ENCODE measurements around the gene ZGRF1.

The ZGRF1 gene

DNA sequence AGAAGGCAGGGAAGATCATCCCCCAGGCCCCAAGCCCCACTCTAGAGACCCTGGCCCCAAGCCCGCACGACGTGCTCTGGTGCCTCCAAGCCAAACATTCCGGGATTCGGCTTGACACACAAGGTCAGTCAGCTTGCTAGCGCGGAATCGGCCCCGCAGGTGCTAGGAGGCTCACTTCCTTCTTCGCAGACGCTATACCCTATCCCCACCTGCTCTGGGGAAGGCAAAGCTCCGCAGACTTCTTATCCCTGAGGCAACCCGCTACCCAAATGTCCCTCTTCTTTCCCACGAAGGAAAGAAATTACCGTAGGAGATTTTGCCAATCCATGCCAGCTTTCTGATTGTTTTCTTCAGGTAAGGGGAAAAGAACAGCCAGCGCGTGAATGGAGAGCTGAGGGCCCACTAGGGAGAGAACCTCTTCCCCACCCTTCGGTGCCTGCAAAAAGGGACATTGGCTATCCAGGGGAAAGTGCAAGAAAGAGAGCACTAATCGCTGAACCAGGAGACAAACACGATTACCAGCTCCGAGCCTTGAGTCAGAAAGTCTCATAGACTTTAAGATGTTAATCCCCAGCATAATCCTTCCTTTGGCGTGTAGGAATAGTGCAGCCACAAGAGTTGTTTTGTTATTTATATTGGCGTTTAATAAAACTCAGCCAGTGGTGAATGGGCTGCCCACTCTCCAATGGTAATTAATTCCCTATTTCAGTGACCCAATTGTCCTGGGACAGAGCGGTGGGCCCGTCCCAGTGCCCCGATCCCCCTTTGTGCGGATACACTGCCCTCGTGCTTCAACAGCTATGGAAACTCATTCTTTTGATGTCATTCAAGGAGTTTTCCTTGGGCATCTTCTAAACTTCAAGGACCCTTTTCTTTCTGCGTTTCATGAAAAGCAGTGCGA lies 115.3 kb downstream of the ZGRF1 start:
- H3K27me3 ChIP-seq (ENCODE audit: control insufficient read depth, low read length) = peaks cover 62% of the 10 kb centered on the region

DNA sequence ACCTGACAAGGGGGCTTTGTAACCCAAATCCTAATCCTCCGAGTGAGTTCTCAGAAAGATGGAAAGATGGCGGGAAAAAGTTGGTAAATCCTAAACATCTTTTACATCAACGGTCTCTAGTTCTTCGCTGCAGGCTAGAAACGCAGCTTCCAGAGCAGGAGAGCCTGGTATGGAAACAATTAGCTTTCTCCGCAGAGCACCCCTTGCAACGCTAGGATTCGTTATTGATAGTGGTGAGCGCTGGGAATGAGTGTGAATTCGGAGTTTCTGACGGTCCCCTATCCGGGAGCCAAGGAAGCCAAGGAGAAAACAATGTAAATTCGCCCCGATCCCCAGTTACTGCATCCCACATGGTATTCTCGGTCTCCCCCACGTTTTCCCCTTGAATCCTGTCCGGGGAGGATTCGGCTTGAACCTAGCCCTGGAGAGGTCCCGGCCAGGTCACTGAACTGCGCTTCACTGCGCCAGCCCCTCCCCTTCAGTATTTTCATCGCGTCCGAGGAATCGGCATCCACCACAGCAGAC lies 116.0 kb downstream of the ZGRF1 start:
- Histone ChIP-seq H3K36me3 (ENCODE audit: control insufficient read depth, low read length) (no peaks in the 10 kb centered on the region), H3K4me2 (ENCODE audit: low read length) (peak overlapping the region; percentile 75), H3K27ac (ENCODE audit: low read depth, low read length) (no peak overlapping the region), H3K79me2 (ENCODE audit: control insufficient read depth, low read length) (no peaks in the 10 kb centered on the region), H3F3A (ENCODE audit: control insufficient read depth, insufficient read depth) (peaks cover 5% of the 10 kb centered on the region; the same call in 1 of the 2 replicates), H3K9me2 (replicated peaks; ENCODE audit: control insufficient read depth, low read length) (no peaks in the 10 kb centered on the region), H4K20me1 (ENCODE audit: control insufficient read depth, insufficient read depth, low read depth, low read length) (peaks cover 3% of the 10 kb centered on the region; the same call in 1 of the 2 replicates), H3K4me3 (ENCODE audit: low read length) (peak overlapping the region; percentile 69), H3K9me3 (ENCODE audit: control insufficient read depth, insufficient read depth, low read length) (no peaks in the 10 kb centered on the region), H3K4me1 (ENCODE audit: control insufficient read depth, low read length) (peaks cover 59% of the 10 kb centered on the region), H3K27me3 (ENCODE audit: control insufficient read depth, low read length) (peaks cover 69% of the 10 kb centered on the region)
- TF ChIP-seq, protein P1, sequence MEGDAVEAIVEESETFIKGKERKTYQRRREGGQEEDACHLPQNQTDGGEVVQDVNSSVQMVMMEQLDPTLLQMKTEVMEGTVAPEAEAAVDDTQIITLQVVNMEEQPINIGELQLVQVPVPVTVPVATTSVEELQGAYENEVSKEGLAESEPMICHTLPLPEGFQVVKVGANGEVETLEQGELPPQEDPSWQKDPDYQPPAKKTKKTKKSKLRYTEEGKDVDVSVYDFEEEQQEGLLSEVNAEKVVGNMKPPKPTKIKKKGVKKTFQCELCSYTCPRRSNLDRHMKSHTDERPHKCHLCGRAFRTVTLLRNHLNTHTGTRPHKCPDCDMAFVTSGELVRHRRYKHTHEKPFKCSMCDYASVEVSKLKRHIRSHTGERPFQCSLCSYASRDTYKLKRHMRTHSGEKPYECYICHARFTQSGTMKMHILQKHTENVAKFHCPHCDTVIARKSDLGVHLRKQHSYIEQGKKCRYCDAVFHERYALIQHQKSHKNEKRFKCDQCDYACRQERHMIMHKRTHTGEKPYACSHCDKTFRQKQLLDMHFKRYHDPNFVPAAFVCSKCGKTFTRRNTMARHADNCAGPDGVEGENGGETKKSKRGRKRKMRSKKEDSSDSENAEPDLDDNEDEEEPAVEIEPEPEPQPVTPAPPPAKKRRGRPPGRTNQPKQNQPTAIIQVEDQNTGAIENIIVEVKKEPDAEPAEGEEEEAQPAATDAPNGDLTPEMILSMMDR (IDR thresholded peaks at IDR 0.05; ENCODE audit: low read depth, low read length, poor library complexity, severe bottlenecking) = no peak

More for the DNA sequence above, 115.3 kb downstream of the ZGRF1 start:
- TF ChIP-seq, protein P1 (IDR thresholded peaks at IDR 0.05; ENCODE audit: low read depth, low read length, poor library complexity, severe bottlenecking) = no peak
- TF ChIP-seq EZH2phosphoT487 (IDR thresholded peaks at IDR 0.05; ENCODE audit: borderline replicate concordance, low read length) = no peak
- peak overlapping the region; percentile 69 for H3K4me3 ChIP-seq (ENCODE audit: low read length)
- H3K9me2 ChIP-seq (replicated peaks; ENCODE audit: control insufficient read depth, low read length) = no peaks in the 10 kb centered on the region
- no peaks in the 10 kb centered on the region for H3K9me3 ChIP-seq (ENCODE audit: control insufficient read depth, insufficient read depth, low read length)
- H3F3A ChIP-seq (ENCODE audit: control insufficient read depth, insufficient read depth) = peaks cover 5% of the 10 kb centered on the region; the same call in 1 of the 2 replicates
- no peak overlapping the region for H3K27ac ChIP-seq (ENCODE audit: low read depth, low read length)
- H4K20me1 ChIP-seq (ENCODE audit: control insufficient read depth, insufficient read depth, low read depth, low read length) = peaks cover 3% of the 10 kb centered on the region; the same call in 1 of the 2 replicates
- peaks cover 54% of the 10 kb centered on the region for H3K4me1 ChIP-seq (ENCODE audit: control insufficient read depth, low read length)
- no peaks in the 10 kb centered on the region for H3K79me2 ChIP-seq (ENCODE audit: control insufficient read depth, low read length)
- H3K4me2 ChIP-seq (ENCODE audit: low read length) = peak overlapping the region; percentile 75
- no peaks in the 10 kb centered on the region for H3K36me3 ChIP-seq (ENCODE audit: control insufficient read depth, low read length)

DNA sequence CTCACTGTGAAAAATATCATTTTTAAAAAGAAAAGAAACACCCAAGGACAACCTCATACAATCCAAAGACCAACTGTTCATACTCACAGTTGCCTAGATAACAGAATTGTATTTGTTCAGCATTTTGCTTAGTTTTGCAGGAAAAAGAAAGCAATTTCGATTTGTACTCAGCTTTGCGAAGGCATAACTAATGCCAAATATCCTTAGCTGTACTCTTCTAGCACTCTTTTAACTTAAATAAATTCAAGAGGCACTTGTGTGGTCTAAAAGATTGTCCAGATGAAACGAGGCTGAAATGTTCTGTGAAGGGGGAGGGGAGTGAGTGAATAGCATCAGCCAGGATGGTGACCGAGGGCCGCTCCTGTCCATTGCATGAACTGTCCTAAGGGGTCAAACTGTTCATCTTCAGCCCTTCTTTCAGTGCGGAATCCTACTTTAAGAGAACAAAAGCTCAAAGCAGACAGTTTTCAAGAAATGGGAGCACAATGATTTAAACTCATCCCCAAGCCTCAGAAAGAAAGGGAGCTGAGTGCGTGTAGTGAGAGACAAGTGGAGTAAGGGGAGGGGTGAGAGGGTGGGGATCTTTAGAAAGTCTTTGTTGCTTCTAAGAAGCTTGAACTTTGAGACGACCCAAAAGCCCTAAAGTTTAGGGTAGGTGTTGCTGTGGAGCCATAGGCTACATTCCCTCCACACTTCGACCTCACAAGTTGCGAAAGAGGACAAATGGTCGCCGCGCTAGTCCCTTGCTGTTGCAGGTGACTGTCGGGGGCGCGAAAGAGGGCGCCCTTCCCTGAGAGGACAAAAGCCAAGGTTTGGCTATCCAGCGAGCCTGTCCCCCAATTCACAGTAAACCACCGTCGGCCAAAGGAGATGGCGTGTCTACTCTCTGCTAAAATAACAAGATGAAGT lies 116.8 kb downstream of the ZGRF1 start:
- H3K79me2 ChIP-seq (ENCODE audit: control insufficient read depth, low read length) = no peaks in the 10 kb centered on the region
- H3K4me1 ChIP-seq (ENCODE audit: control insufficient read depth, low read length) = peaks cover 65% of the 10 kb centered on the region
- peak overlapping the region; percentile 75 for H3K4me2 ChIP-seq (ENCODE audit: low read length)
- no peaks in the 10 kb centered on the region for H3K9me2 ChIP-seq (replicated peaks; ENCODE audit: control insufficient read depth, low read length)
- H3F3A ChIP-seq (ENCODE audit: control insufficient read depth, insufficient read depth) = peaks cover 5% of the 10 kb centered on the region; the same call in 1 of the 2 replicates
- H3K4me3 ChIP-seq (ENCODE audit: low read length) = no peak overlapping the region
- peaks cover 76% of the 10 kb centered on the region for H3K27me3 ChIP-seq (ENCODE audit: control insufficient read depth, low read length)
- H4K20me1 ChIP-seq (ENCODE audit: control insufficient read depth, insufficient read depth, low read depth, low read length) = peaks cover 3% of the 10 kb centered on the region; the same call in 1 of the 2 replicates
- no peak overlapping the region for H3K27ac ChIP-seq (ENCODE audit: low read depth, low read length)
- H3K36me3 ChIP-seq (ENCODE audit: control insufficient read depth, low read length) = no peaks in the 10 kb centered on the region
- no peaks in the 10 kb centered on the region for H3K9me3 ChIP-seq (ENCODE audit: control insufficient read depth, insufficient read depth, low read length)
- TF ChIP-seq EZH2phosphoT487 (IDR thresholded peaks at IDR 0.05; ENCODE audit: borderline replicate concordance, low read length) = peak; percentile 75
- TF ChIP-seq, protein P1 (IDR thresholded peaks at IDR 0.05; ENCODE audit: low read depth, low read length, poor library complexity, severe bottlenecking) = peak; percentile 46
